ENCODE measurements around the gene PAPSS1. TPM values are rescaled to one million over a fixed set of nuclear protein-coding genes. Genes with fewer than 3 reads are reported as not detected.

Gene PAPSS1
- total and polyA plus RNA-seq, 2 of the 8 experiments (the other 6 are each of a cell fraction or from before 2014, with no cell fraction given): 79.2 to 98.5 TPM

GRCh38 chr4:107600983-107601382, 119.1 kb downstream of the PAPSS1 start:
- Histone ChIP-seq H3K79me1 (ENCODE audit: low read depth, low read length) (no peaks in the 10 kb centered on the region), H2AK5ac (ENCODE audit: low read depth, low read length) (no peak overlapping the region), H3K4ac (replicated peaks; ENCODE audit: insufficient read length, low read depth, low read length) (no peak overlapping the region), H2BK20ac (ENCODE audit: low read length) (no peak overlapping the region), H3K18ac (ENCODE audit: extremely low read depth, low read length) (no peak overlapping the region), H2BK15ac (ENCODE audit: low read length) (no peak overlapping the region), H4K20me1 (replicated peaks in 1 of 2; ENCODE audit: control insufficient read depth in 1 of 2, insufficient read depth in 2 of 2, low read length in 2 of 2) (no peaks in the 10 kb centered on the region), H4K91ac (replicated peaks; ENCODE audit: insufficient read length, low read length) (no peak overlapping the region), H2BK5ac (ENCODE audit: low read depth, low read length) (no peak overlapping the region), H3K23me2 (ENCODE audit: low read depth, low read length) (no peaks in the 10 kb centered on the region), H2BK120ac (replicated peaks; ENCODE audit: low read depth, low read length) (no peak overlapping the region), H2AFZ (ENCODE audit: low read length) (no peak overlapping the region), H3K9me3 (ENCODE audit: insufficient read depth in 2 of 2, low read depth in 1 of 2, low read length in 1 of 2) (no peaks in the 10 kb centered on the region), H3K4me3 (ENCODE audit: extremely low read depth in 1 of 4, insufficient read depth in 2 of 4, low read depth in 3 of 4, low read length in 4 of 4) (no peak overlapping the region), H3K14ac (ENCODE audit: insufficient read length) (no peak overlapping the region), H3K9ac (replicated peaks in 1 of 4; ENCODE audit: extremely low read depth in 1 of 4, low read depth in 3 of 4, low read length in 3 of 4) (no peak overlapping the region), H3K23ac (ENCODE audit: insufficient read length) (no peak overlapping the region), H3K79me2 (ENCODE audit: control insufficient read depth in 1 of 2, insufficient read depth in 2 of 2, low read length in 2 of 2) (no peaks in the 10 kb centered on the region), H3K36me3 (ENCODE audit: control insufficient read depth in 2 of 4, insufficient read depth in 4 of 4, low read length in 3 of 4) (no peaks in the 10 kb centered on the region), H3K4me1 (replicated peaks in 1 of 4; ENCODE audit: control insufficient read depth in 3 of 4, insufficient read depth in 4 of 4, low read length in 3 of 4) (no peaks in the 10 kb centered on the region), H4K5ac (ENCODE audit: insufficient read length, low read depth, low read length) (no peak overlapping the region), H3K27me3 (replicated peaks in 1 of 4; ENCODE audit: control insufficient read depth in 3 of 4, extremely low read depth in 1 of 4, insufficient read depth in 3 of 4, low read length in 3 of 4) (no peaks in the 10 kb centered on the region), H3K4me2 (ENCODE audit: insufficient read depth in 1 of 2, low read depth in 2 of 2, low read length in 2 of 2) (no peak overlapping the region), H2BK12ac (ENCODE audit: low read depth, low read length) (no peak overlapping the region), H3K27ac (ENCODE audit: low read depth, low read length) (no peak overlapping the region), H4K8ac (ENCODE audit: extremely low read depth, insufficient read depth, low read length) (no peak overlapping the region), H3K56ac (replicated peaks; ENCODE audit: insufficient read length, low read depth, low read length) (no peak overlapping the region)
- ChIA-PET POLR2A (ENCODE audit: partially characterized antibody) (no interaction called here), CTCF (ENCODE audit: partially characterized antibody) (no interaction called here)
- FAIRE-seq (no peak), DNase-seq (ENCODE audit: low read depth in 1 of 2, low spot score in 2 of 2) (no peak)
- TF ChIP-seq SP1 (IDR thresholded peaks at IDR 0.05; ENCODE audit: low read depth, low read length) (no peak), EGR1 (IDR thresholded peaks at IDR 0.05; ENCODE audit: borderline replicate concordance, low read depth, low read length) (no peak), NANOG (IDR thresholded peaks at IDR 0.05; ENCODE audit: insufficient read depth, low read depth, low read length, poor library complexity, severe bottlenecking) (no peak), POLR2AphosphoS5 (IDR thresholded peaks at IDR 0.05; ENCODE audit: low read depth, low read length) (no peak), SIRT6 (IDR thresholded peaks at IDR 0.05; ENCODE audit: low read length) (no peak), FOSL1 (IDR thresholded peaks at IDR 0.05; ENCODE audit: insufficient read depth, low read depth, low read length) (no peak), EP300 (IDR thresholded peaks at IDR 0.05; ENCODE audit: borderline replicate concordance in 1 of 2, low read depth in 2 of 2, low read length in 2 of 2) (no peak), SAP30 (IDR thresholded peaks at IDR 0.05; ENCODE audit: insufficient read depth, insufficient replicate concordance, low read length) (no peak), SUZ12 (IDR thresholded peaks at IDR 0.05; ENCODE audit: low read length) (no peak), CHD2 (IDR thresholded peaks at IDR 0.05; ENCODE audit: low read length) (no peak), POU5F1 (IDR thresholded peaks at IDR 0.05; ENCODE audit: low read depth, low read length) (no peak), JUND (IDR thresholded peaks at IDR 0.05; ENCODE audit: low read length) (no peak), ZNF274 (IDR thresholded peaks at IDR 0.05; ENCODE audit: borderline replicate concordance, extremely low read depth, low read length) (no peak), HDAC2 (IDR thresholded peaks at IDR 0.05; ENCODE audit: borderline replicate concordance in 1 of 2, low read depth in 2 of 2, low read length in 2 of 2) (no peak), GABPA (IDR thresholded peaks at IDR 0.05; ENCODE audit: borderline replicate concordance, insufficient read depth, low read length) (no peak)

Data from H1 (cell line).